HepG2 (cell line): Measurements from ENCODE around the gene PDCD2. TPM values are rescaled to one million over a fixed set of nuclear protein-coding genes. Genes with fewer than 3 reads are reported as not detected.

Source experiments
- ATF7 ChIP-seq, 2 experiments: fragments of 450-650 bp in 1 of 2; sonication (generic) in 1 of 2; formaldehyde crosslinking in 1 of 2; IDR thresholded peaks; 2 replicates each; pipeline versions ENCODE4 v1.4.0 to v1.6.1; 2016 to 2020; ENCODE audit warnings: antibody characterized with exemption in 1 of 2, mild to moderate bottlenecking in 1 of 2, missing genetic modification reagents in 1 of 2
- BRF2 ChIP-seq: sonication (generic); formaldehyde crosslinking; IDR thresholded peaks from 2 replicates; pipeline ENCODE4 v1.8.1; 2022; ENCODE audit warnings: mild to moderate bottlenecking, missing genetic modification reagents
- FLYWCH1 ChIP-seq: sonication (generic); formaldehyde crosslinking; IDR thresholded peaks from 2 replicates; pipeline ENCODE4 v1.8.1; 2023; ENCODE audit warnings: mild to moderate bottlenecking, missing genetic modification reagents
- FOXA3 ChIP-seq: IDR thresholded peaks from 2 replicates; pipeline ENCODE4 v1.6.1; 2016; ENCODE audit warnings: missing genetic modification reagents, missing compliant biosample characterization
- GABPA ChIP-seq, 2 experiments: IDR thresholded peaks; 2 replicates each; pipeline ENCODE4 v1.6.1; 2011 to 2016; ENCODE audit warnings: low read depth in 2 of 2, low read length in 1 of 2, missing biosample characterization in 1 of 2, missing genetic modification characterization in 1 of 2
- IKZF1 ChIP-seq: fragments of 450-650 bp; IDR thresholded peaks from 2 replicates; pipeline ENCODE4 v1.7.1; 2016
- POLR2AphosphoS2 ChIP-seq: IDR thresholded peaks from 2 replicates; pipeline ENCODE4 v1.6.1; 2011; ENCODE audit warnings: low read depth, low read length, improper control_type of control experiment
- PTBP1 ChIP-seq: fragments of 200-400 bp; formaldehyde crosslinking; IDR thresholded peaks from 2 replicates; pipeline ENCODE4 v1.6.1; 2018; ENCODE audit warnings: low read length, low read depth; ENCODE audit not compliant: poor library complexity, severe bottlenecking
- RBM39 ChIP-seq: fragments of 200-400 bp; formaldehyde crosslinking; IDR thresholded peaks from one replicate; pipeline ENCODE4 v1.6.1; 2018; ENCODE audit warnings: antibody characterized with exemption, mild to moderate bottlenecking, low read depth, low read length; ENCODE audit not compliant: poor library complexity, severe bottlenecking
- RFXAP ChIP-seq: sonication (generic); formaldehyde crosslinking; IDR thresholded peaks from 2 replicates; pipeline ENCODE4 v1.4.0; 2020; ENCODE audit warnings: missing genetic modification reagents, borderline replicate concordance
- TFDP2 ChIP-seq: sonication (generic); formaldehyde crosslinking; IDR thresholded peaks from 2 replicates; pipeline ENCODE4 v1.4.0; 2020; ENCODE audit warnings: missing genetic modification reagents
- WIZ ChIP-seq: sonication (generic); formaldehyde crosslinking; IDR thresholded peaks from 2 replicates; pipeline ENCODE4 v1.5.1; 2020; ENCODE audit warnings: mild to moderate bottlenecking, missing genetic modification reagents
- ZBTB37 ChIP-seq: sonication (generic); formaldehyde crosslinking; IDR thresholded peaks from 2 replicates; pipeline ENCODE4 v1.4.0; 2020; ENCODE audit warnings: mild to moderate bottlenecking, missing genetic modification reagents
- ZFP36L1 ChIP-seq: sonication (generic); formaldehyde crosslinking; IDR thresholded peaks from 2 replicates; pipeline ENCODE4 v1.8.0; 2022; ENCODE audit warnings: mild to moderate bottlenecking, missing genetic modification reagents, moderate library complexity
- ZNF17 ChIP-seq: sonication (generic); formaldehyde crosslinking; IDR thresholded peaks from 2 replicates; pipeline ENCODE4 v1.5.0; 2020; ENCODE audit warnings: mild to moderate bottlenecking, missing genetic modification reagents
- ZNF281 ChIP-seq: sonication (generic); formaldehyde crosslinking; IDR thresholded peaks from 2 replicates; pipeline ENCODE4 v1.4.0; 2020; ENCODE audit warnings: missing genetic modification reagents, borderline replicate concordance
- ZNF569 ChIP-seq: sonication (generic); formaldehyde crosslinking; IDR thresholded peaks from 2 replicates; pipeline ENCODE4 v1.5.0; 2020; ENCODE audit warnings: mild to moderate bottlenecking, missing genetic modification reagents, moderate library complexity, borderline replicate concordance
- ZNF615 ChIP-seq: sonication (generic); formaldehyde crosslinking; IDR thresholded peaks from 2 replicates; pipeline ENCODE4 v1.5.0; 2020; ENCODE audit warnings: mild to moderate bottlenecking, missing genetic modification reagents, borderline replicate concordance
- ZNF770 ChIP-seq: sonication (generic); formaldehyde crosslinking; IDR thresholded peaks from 2 replicates; pipeline ENCODE4 v1.5.0; 2020; ENCODE audit warnings: mild to moderate bottlenecking, missing genetic modification reagents
- polyA plus RNA-seq, 8 experiments: library from polyadenylated mRNA; depleted of rRNA in 3 of 8; stranded (reverse) in 7 of 8; unstranded in 1 of 8; fragments of >200 nt; fragmentation: Illumina TruSeq in 4 of 8; extraction: Trizol in 4 of 8; gene quantifications; 2 replicates each; pipeline versions ENCODE4 v1.2.1 to v1.2.3, GENCODE V29; 2011 to 2016; ENCODE audit warnings: low read depth in 4 of 8, missing spikeins in 1 of 8, mixed read lengths in 1 of 8; ENCODE audit not compliant: insufficient read depth in 1 of 8
- total RNA-seq, 5 experiments: library from RNA; depleted of rRNA; stranded (reverse); fragments of >200 nt; fragmentation: Illumina TruSeq; extraction: Trizol; gene quantifications; 2 replicates each; pipeline ENCODE4 v1.2.3, GENCODE V29; 2016; ENCODE audit warnings: low read depth in 1 of 5

Gene PDCD2
- total and polyA plus RNA-seq, 2 of the 13 experiments (the other 11 are each of a cell fraction or from before 2014, with no cell fraction given) = 83.6 to 133 TPM

- peak; percentile 33; the same call in 1 of the 2 replicates for TF ChIP-seq TFDP2 (CRISPR knock-in tag)
- peak; percentile 44 for TF ChIP-seq FOXA3 (CRISPR knock-in tag)
- TF ChIP-seq RBM39 = peak; percentile 98
- TF ChIP-seq FLYWCH1 = no peak
- no peak; the same call in 1 of the 2 replicates for TF ChIP-seq WIZ (CRISPR knock-in tag)
- peak; percentile 94 for TF ChIP-seq GABPA (IDR thresholded peaks at IDR 0.05; ENCODE audit: low read depth, low read length)
- peak; percentile 99 for TF ChIP-seq GABPA (CRISPR knock-in tag; IDR thresholded peaks at IDR 0.05; ENCODE audit: low read depth)
- TF ChIP-seq POLR2AphosphoS2 = peak; percentile 87; the same call in 1 of the 2 replicates
- peak; percentile 94 for TF ChIP-seq PTBP1
- no peak for TF ChIP-seq ZNF569 (CRISPR knock-in tag)
- TF ChIP-seq BRF2 (CRISPR knock-in tag) = peak; percentile 68; the same call in 1 of the 2 replicates
- TF ChIP-seq ZNF17 (CRISPR knock-in tag) = no peak
- peak; percentile 57; the same call in 1 of the 2 replicates for TF ChIP-seq ZFP36L1 (CRISPR knock-in tag)
- peak; percentile 89 for TF ChIP-seq ZNF281 (CRISPR knock-in tag)
- no peak for TF ChIP-seq IKZF1
- TF ChIP-seq RFXAP (CRISPR knock-in tag) = 0 out of 2 replicates have a peak, but pooled peaks have one; percentile 32
- TF ChIP-seq ZBTB37 (CRISPR knock-in tag) = no peak; the same call in 1 of the 2 replicates
- no peak for TF ChIP-seq ATF7 (IDR thresholded peaks at IDR 0.05)
- TF ChIP-seq ATF7 (CRISPR knock-in tag; IDR thresholded peaks at IDR 0.05) = peak; percentile 77; the same call in 1 of the 2 replicates
- no peak for TF ChIP-seq ZNF615 (CRISPR knock-in tag)
- TF ChIP-seq ZNF770 (CRISPR knock-in tag) = no peak; the same call in 1 of the 2 replicates
These were observed 31.5 kb downstream of the PDCD2 start, which contains the start of gene PSMB1 (continued) for GRCh38 chr6:170552765-170553533.
